HG03439 (cell line): ENCODE measurements around the gene IFITM5.
"Not testable (repeated sequence)": the region's sequence is repeated elsewhere in the genome, so short reads cannot be mapped to it uniquely, and the experiment has no call there.

ENCODE experiments used
- ATAC-seq: cut with Tn5 transposase; IDR thresholded peaks from one replicate; pipeline ENCODE4 v1.9.1; 2021; ENCODE audit warnings: mild to moderate bottlenecking, moderate library complexity; ENCODE audit not compliant: unreplicated experiment

IFITM5 gene

DNA sequence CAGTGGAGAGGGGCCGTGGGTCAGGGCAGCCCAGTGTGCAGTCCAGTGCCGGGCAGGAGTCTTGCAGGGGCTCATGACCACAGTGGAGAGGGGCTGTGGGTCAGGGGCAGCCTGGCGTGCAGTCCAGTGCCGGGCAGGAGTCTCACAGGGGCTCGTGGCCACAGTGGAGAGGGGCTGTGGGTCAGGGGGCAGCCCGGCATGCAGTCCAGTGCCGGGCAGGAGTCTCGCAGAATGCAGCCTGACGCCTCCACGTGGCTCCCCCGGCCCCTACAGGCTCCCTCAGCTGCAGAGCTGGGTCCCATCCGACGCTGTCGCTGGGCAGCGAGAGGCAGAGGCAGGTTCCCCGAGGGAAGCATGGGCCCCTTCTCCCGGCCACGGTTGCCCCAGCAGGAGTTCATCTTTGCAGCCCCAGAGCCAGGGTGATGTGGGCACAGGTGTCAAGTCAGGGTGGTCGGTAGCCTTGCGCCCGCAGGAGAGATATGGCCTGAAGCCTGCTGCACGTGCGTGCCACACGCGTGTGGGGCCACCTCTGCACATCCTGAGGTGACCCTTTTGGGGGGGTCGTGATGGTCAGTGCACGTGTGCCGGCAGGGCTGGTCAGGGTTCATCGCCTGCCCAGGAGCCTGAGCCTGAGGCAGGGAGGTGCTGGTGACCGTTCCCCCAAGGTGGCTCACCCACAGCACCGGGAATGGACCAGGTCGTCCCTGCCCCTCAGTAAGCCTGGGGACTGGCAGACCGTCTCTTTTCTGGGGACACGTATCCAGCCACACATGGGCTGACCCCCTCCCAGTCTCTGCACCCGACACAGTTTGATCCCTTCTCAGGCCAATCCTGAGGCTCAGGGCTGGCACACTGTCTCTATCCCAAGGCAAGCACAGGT is 2.9 kb downstream of the IFITM5 start:
- no peak for ATAC-seq

DNA sequence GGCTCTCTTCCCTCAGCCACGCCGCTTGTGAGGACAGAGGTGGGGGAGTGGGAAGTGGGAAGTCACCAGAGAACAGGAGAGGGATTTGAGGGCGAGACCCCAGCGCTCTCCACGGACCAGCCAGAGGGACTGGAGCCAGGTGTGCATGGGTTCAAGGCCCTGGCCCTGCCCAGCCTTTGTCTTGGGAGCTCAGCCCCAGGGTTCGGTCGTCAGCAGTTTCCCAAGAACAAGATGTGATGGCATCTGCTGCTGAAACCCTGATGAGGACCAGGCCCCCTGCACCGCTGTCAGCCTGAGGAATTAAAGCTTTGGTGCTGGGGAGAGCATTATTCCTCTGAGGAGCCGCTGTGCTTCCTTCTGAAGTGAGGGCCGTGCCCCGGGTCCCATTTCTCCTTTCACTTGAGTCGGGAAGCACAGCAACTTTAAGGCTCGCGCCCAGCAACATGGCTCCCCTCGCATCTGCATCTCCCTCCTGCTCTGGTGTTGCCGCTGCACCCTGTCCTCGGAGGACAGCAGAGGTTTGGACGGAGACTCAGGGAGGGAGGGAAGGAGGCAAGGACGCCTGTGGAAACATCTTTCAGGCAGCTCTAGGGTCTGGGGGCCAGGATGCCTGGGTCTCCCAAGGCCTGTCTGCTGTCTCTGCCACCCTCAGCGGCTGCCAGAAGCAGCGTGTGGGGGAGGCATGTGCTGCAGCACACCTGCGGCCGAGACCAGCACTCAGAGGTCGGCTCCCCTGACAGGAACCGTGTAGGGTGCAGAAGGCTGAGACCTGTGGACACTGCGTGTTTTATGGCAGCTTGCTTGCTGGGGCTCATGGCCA is 3.8 kb downstream of the IFITM5 start:
- no peak for ATAC-seq

DNA sequence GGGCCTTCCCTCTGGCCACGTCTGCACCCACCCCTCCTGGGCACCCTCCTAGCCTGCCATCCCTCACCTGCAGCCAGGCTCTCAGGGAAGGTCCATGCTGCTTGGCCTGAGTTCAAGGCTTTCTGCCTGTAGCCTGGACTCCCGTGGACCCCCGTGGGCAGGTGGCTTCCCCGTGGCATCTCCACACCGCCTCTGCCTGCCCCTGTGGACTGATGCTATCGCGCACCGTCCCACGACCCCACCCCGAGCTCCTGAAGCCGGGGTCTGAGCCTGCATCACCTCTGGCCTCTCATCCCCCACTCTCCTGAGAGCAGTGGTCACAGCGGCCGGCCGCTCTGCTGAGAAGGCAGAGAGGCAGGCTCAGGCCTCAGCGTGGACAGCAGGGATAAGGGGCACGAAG is 4.5 kb downstream of the IFITM5 start:
- ATAC-seq, result no peak

DNA sequence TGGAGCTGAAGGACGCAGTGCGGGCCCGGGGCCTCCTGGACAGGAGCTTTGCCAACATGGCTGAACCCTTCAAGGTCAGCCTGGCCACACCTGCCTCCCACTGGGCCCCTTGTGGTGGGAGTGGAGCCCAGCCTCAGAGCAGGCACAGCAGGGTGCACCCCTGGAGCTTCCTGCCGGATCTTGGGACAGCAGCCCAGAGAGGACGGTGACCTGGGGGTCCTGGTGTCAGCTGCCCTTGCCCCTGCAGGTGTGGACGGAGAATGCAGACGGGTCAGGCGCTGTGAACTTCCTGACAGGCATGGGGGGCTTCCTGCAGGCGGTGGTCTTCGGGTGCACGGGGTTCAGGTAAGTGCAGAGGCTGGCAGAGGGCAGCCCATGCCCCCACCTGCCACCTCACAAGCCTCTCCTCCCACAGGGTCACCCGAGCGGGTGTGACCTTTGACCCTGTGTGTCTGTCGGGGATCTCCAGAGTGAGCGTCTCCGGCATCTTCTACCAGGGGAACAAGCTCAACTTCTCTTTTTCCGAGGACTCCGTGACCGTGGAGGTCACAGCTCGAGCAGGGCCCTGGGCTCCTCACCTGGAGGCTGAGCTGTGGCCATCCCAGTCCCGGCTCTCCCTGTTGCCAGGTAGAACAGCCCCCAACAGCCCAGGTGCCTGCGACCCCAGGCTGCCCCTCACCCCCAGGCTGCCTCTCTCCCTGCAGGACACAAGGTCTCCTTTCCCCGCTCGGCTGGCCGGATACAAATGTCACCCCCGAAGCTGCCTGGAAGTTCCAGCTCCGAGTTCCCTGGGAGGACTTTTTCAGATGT is 5.3 kb downstream of the IFITM5 start:
- ATAC-seq, result no peak

DNA sequence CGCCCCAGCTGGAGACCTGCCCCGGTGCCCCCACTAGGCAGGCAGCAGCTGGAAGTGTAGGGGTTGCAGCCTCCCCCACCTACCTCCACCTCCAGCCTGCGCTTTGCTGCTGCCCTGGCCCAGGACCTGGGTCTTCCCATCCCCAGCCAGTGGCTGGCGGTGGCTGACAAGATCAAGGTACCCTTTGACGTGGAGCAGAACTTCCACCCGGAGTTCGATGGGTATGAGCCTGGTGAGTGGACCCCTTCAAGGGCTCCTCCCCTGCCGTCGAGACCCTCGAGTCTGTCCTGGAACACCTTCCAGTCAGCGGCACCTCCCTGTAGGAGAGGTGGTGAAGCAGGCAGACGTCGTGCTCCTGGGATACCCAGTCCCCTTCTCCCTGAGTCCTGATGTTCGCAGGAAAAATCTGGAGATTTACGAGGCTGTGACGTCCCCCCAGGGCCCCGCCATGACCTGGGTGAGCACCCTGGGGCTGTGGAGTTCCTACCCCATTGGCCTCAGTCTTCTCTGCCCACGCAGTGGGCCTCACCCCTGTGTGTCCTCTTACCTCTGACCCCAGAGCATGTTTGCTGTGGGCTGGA is 6.0 kb downstream of the IFITM5 start:
- no peak for ATAC-seq

DNA sequence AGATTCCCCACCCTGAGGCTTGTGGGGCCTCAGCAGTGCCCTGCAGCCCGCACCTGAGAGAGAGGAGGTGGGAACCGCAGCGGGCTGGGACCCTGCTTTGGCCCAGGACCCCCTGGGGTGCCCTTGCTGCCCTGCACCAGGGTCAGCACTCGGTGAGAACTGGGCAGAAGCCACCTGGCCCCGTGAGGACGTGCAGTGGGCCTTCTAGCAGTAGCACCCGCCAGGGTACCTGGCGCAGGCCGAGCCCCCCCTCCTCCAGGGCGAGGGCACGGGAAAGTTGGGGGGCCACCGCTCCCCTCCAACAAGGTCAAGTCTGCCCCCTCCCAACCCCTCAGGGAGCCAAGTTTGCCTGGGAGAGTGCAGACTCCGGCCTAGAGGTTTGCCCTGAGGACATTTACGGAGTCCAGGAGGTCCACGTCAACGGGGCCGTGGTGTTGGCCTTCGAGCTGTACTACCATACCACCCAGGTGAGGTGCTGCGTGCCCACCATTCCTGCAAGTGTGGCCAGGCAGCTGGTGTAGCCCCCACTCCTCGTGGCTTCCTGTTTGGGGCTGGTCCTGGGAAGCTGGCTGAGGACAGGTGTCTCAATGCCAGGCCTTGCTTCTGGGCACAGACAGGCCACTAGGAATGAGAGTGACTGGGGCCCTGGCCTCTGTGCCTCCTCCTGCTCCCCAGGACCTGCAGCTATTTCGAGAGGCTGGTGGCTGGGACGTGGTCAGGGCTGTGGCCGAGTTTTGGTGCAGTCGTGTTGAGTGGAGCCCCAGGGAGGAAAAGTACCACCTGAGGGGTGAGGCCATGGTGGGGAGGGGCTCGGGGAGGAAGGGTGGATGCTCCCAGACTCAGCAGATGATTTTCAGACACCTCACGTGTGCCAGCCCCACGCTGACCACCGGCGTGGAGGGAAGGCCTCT is 6.9 kb downstream of the IFITM5 start:
- ATAC-seq, result no peak

DNA sequence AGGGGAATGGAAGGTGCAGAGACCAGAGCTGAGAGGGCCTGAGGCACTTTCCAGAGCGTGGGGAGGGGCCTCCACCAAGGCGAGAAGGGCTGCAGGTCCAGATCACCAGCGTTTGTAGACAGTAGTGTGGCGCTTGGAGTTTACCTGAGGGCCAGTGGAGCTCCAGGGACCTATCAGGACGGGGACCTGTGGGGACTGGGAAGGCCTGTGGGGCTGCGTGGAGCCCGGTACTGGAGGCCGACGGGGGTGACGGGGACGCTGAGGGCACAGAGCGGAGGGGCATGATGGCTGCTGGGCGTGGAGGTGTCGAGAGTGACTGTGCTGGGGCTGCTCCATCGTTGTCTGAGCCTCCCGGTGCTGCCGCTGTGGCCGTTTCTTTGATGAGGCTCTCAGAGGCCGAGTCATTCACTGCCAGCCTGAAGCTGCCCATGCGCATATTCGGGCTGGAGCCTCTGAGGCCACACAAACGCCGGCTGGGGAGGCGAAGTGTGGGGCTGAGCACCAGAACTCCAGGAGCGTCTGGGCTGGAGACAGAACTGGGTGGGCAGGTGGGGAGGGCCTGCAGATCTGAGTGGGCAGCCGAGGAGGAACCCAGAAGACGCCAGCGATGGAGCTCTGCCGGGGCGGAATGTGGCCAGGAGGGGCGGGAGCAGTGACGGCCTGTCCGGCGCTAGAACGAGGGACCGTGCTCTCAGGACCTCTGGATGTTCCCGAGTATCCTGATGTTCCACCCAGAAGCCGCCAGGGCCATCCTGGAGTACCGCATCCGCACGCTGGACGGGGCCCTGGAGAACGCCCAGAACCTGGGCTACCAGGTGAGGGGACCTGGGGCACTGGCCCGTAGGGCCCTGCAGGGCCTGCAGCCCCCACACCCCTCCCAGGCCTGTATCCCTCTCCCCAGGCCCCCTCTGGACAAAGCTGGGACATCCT is 7.8 kb downstream of the IFITM5 start:
- no peak for ATAC-seq

DNA sequence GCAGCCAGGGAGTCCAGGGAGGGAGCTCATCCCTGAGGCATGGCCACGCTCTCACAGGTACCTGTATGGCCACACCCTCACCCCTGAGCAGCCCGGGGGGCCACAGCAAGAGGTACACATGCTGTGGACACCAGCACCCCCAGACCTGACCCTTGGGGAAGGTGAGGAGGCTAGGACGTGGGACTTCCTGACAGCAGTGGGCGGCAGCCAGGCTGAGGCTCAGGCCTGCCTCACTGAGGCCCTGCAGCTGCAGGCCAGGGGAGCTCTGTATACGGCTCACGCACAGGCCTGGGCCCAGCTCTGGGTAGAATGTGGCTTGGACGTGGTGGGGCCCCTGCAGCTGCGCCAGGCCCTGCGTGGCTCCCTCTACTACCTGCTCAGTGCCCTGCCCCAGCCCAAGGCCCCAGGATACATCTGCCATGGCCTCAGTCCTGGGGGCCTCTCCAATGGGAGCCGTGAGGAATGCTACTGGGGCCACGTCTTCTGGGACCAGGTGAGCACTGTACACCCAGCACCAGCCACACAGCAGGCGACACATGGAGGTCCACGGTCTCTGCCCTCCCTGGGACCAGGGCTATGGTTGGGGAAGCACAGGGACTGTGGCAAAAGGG is 8.6 kb downstream of the IFITM5 start:
- ATAC-seq, result no peak

DNA sequence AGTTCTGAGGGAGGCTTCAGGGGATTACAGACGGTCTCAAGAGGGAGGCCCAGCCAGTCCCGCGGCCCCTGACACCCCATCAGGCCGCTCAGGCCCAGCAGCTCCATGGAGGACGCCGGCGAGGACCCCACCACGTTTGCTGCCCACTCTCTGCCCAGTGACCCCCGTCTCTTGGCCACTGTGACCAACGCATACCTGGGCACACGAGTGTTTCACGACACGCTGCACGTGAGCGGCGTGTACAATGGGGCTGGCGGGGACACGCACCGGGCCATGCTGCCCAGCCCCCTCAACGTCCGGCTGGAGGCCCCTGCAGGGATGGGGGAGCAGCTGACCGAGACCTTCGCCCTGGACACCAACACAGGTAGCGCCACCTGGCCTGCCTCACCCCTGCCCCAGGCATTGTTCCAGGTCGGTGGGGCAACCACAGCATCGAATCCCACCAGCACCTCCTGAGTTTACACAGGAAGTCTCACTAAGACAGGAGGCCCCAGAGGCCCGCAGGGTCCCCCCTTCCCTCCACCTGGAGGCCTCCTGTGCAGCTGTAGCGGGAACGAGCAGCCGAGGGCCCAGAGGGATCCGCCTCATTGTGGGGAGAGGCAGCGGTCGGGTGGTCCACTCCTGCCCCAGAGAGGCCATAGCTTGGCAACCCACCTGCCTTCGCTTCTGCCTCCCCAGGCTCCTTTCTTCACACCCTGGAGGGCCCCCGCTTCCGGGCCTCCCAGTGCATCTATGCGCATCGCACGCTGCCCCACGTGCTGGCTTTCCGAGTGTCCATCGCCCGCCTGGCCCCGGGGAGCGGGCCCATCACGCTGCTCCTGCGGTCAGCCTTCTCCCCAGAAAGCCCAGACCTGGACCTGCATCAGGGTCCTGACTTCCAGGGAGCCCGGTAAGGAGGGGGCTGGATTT is 9.4 kb downstream of the IFITM5 start:
- no peak for ATAC-seq

DNA sequence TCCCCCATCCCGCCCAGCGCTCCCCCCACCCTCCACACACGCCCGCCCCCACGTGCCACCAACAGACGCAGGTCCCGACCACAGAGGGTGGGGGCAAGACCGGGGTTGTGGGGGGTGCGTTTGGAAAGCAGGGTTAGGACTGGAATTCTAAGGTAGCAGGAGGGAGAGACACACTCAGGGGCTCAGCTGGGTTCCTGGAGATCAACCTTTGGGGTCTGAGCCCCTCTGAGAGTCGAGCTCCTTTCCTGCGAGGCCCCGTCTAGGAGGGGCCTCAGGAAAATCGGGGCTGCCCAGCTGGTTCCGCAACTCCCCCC is 10.0 kb downstream of the IFITM5 start:
- ATAC-seq, result no peak

DNA sequence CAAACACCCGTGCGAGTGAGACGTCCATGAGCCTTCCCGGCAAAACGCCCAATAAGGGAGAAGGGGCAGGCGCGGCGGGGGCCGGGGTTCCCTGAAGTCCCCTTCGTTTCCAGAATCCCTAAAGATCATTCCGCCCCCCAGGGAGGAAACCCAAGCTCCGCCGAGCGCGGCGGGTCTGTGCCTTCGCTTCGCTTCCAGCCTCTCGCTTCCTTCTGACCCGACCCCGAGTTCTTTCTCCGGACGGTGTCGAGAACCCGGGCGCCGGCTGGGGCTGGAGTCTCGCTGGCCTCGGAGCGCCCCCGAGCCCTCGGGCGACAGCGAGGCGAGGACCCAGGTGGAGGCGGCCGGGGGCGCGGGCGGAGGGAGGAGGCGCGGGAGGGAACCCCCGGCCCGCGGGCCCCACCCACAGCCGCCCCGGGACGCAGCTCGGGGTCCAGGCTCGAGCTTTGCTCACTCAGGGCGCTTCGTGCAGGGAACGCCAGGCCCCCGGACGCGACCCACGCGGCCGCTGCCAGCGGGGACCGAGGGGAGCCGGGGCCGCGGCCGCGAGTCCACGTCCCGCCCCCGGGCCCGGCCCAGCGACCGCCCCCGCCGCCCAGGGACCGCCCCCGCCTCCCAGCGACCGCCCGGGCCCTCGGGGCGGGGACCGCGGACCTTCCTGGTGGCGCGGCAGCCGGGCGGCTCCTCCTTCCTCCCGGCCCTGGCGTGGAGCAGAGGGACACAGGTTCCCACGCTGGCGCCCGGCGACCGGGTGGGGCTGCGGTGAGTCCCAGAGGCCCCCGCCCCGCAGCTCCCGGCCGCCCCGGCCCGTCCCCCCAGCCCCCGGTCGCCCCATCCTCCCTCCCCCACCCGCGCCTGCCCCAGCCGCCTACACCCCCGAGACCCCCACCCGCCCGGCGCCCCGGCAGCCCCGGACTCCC is 10.6 kb downstream of the IFITM5 start, which contains the start of gene PGGHG:
TSS of gene PGGHG (plus strand) at position 649 of the 920 bp plus-strand sequence. CDS start 691 bp downstream, outside the sequence.
- ATAC-seq, result no peak

DNA sequence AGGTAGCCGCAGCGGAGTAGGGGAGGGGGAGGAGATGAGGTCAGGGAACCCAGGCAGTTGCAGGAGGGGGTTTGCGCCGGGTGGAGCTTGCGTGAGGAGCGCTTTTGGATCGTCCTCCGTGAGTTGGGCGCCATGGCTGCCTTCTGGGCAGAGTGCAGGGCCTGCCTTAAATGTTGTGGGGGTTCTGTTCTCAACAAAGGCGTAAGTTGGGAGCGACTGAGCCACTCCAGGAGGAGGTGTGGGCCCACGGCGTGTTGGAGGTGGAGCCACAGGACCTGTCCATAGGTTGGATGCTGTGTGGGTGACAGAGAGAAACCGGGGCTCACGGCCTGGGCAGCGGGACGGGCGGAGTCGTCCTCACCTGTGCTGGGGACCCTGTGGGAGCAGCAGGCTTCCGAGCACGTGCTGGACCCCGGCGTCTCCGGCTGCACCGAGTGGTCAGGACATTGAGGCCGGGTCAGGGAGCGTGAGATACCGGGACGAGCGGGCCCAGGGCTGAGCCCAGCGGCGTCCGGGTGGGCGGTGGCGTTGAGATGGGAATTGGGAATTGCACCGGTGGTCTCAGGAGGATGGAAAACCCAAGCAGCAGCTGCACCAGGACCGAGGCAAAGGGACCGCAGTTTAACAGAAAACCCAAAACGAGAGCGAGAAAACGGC is 11.4 kb downstream of the IFITM5 start:
- no peak for ATAC-seq

DNA sequence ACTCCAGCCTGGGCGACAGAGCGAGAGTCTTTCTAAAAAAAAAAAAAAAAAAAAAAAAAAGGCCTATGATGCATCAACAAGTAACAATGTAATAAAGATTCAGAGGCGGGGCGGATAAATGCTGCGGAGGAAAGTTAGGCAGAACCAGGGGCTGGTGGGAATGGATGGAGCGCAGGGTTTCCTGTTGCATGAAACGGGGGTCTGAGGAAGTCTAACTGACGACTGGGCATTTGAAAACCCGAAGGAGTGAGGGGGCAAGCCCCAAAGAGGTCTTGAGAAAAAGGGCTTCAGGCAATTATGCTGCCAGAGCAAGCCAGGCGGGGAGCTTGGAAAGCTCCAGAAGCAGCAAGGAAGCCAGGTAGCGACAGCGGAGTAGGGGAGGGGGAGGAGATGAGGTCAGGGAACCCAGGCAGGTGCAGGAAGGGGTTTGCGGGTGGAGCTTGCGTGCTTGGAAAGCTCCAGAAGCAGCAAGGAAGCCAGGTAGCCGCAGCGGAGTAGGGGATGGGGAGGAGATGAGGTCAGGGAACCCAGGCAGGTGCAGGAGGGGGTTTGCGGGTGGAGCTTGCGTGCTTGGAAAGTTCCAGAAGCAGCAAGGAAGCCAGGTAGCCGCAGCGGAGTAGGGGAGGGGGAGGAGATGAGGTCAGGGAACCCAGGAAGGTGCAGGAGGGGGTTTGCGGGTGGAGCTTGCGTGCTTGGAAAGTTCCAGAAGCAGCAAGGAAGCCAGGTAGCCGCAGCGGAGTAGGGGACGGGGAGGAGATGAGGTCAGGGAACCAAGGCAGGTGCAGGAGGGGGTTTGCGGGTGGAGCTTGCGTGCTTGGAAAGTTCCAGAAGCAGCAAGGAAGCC is 12.1 kb downstream of the IFITM5 start:
- not testable (repeated sequence) for ATAC-seq

DNA sequence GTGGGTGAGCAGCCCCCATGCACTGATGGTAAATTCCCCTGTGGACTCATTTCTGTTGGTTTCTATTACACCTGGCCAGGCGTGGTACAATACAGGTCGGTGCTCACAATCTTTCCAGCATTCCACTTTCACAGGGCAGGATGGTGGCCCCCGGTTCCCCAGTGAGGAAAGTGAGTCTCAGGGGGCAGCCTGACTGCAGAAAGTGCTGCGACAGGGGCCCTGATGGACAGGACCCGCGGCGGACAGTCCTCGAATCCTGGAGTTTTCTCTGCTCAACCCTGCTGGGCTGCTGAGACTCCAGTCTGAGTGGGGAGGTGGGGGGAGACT is 13.5 kb downstream of the IFITM5 start:
- no peak for ATAC-seq
